ENCODE data around the gene GSS. TPM values are rescaled to one million over a fixed set of nuclear protein-coding genes. Genes with fewer than 3 reads are reported as not detected.

Gene GSS
- total and polyA plus RNA-seq, 2 donors (not counting 3 experiments of a cell fraction or from before 2014, with no cell fraction given) = 47.9 to 65.1 TPM

- FAIRE-seq (peak; percentile 99), DNase-seq (ENCODE audit: low read depth, low spot score) (peak; percentile 97)
- dilution Hi-C loops (cut with MboI; ENCODE audit: extremely low pct_ligation_motif_present, low sequenced_read_pairs) (no loop called here), intact Hi-C loops (cut with micrococcal nuclease) (loop anchor here (1.0 kb wide), 2 partner anchors 32 to 47 kb away; partner anchors contain the start of genes ACSS2, GSS and MYH7B)
- H3K9me3 ChIP-seq (replicated peaks; ENCODE audit: control insufficient read depth, insufficient read depth, low read length) = no peaks in the 10 kb centered on the region
- H2AFZ ChIP-seq (ENCODE audit: low read depth, low read length) = peak overlapping the region; percentile 4
- H3K36me3 ChIP-seq (ENCODE audit: control insufficient read depth in 2 of 2, extremely low read depth in 1 of 2, insufficient read depth in 2 of 2, low read length in 2 of 2) = no peaks in the 10 kb centered on the region
- CTCF ChIA-PET = interaction anchor here (0.6 to 1.8 kb wide), 9 partner anchors 8 to 540 kb away, joined by 3 to 11 read pairs (median 4); partner anchors contain the start of genes ACSS2, GSS and MYH7B
- peak overlapping the region; percentile 66 for H3K27ac ChIP-seq (ENCODE audit: insufficient read depth, low read depth, low read length)
- no peaks in the 10 kb centered on the region for H3K27me3 ChIP-seq (ENCODE audit: control insufficient read depth in 2 of 2, insufficient read depth in 2 of 2, low read length in 2 of 2)
- no peaks in the 10 kb centered on the region for H3K79me2 ChIP-seq (ENCODE audit: control insufficient read depth, insufficient read depth, low read length)
- H4K20me1 ChIP-seq (replicated peaks; ENCODE audit: control insufficient read depth, extremely low read depth, insufficient read depth, low read length) = no peaks in the 10 kb centered on the region
- H3K9ac ChIP-seq (replicated peaks; ENCODE audit: extremely low read depth, insufficient read depth, low read length) = peak overlapping the region; percentile 12
- POLR2A ChIA-PET = interaction anchor here (0.5 to 1.0 kb wide), 3 partner anchors 48 to 377 kb away, joined by 3 to 5 read pairs (median 4); partner anchors contain the start of genes EIF6, GSS and MYH7B
- H3K4me2 ChIP-seq (ENCODE audit: insufficient read depth, low read length) = peak overlapping the region; percentile 13
- no peak overlapping the region for H3K4me3 ChIP-seq (replicated peaks in 1 of 3; ENCODE audit: insufficient read depth in 1 of 3, low read depth in 1 of 3, low read length in 3 of 3)
- H3K4me1 ChIP-seq (ENCODE audit: control insufficient read depth, extremely low read depth, insufficient read depth, low read length) = peaks cover 37% of the 10 kb centered on the region
- peak; percentile 94 for TF ChIP-seq FOS (IDR thresholded peaks at IDR 0.05; ENCODE audit: borderline replicate concordance, insufficient read depth, low read length)
- peak; percentile 93 for TF ChIP-seq GATA2 (IDR thresholded peaks at IDR 0.05; ENCODE audit: insufficient read depth, insufficient read length, low read depth, low read length)
- TF ChIP-seq POLR2A (IDR thresholded peaks at IDR 0.05; ENCODE audit: low read depth, low read length) = peak; percentile 53
- no peak for TF ChIP-seq EZH2 (IDR thresholded peaks at IDR 0.05; ENCODE audit: borderline replicate concordance, low read depth, low read length, severe bottlenecking)
- TF ChIP-seq CTCF (IDR thresholded peaks at IDR 0.05; ENCODE audit: extremely low read depth in 1 of 2, insufficient read depth in 1 of 2, low read depth in 1 of 2, low read length in 2 of 2) = no peak
- TF ChIP-seq JUN (IDR thresholded peaks at IDR 0.05; ENCODE audit: borderline replicate concordance, insufficient read depth, insufficient read length, low read depth) = peak; percentile 77
- no peak for TF ChIP-seq MAX (IDR thresholded peaks at IDR 0.05; ENCODE audit: insufficient read depth, insufficient read length)
- TF ChIP-seq MYC (IDR thresholded peaks at IDR 0.05; ENCODE audit: low read depth, low read length) = peak; percentile 38
- peak; percentile 92 for TF ChIP-seq POLR2AphosphoS5 (IDR thresholded peaks at IDR 0.05; ENCODE audit: insufficient read depth, low read depth, low read length)
- BruUV-seq (replicated peaks) = no TSS peak
- no peaks in the 10 kb centered on the region for H3K9me1 ChIP-seq (replicated peaks; ENCODE audit: control insufficient read depth, extremely low read depth, insufficient read depth, low read length)
Measured at GRCh38 chr20:34907616-34908469, 47.8 kb downstream of the GSS start.

All from endothelial cell of umbilical vein (primary cell).